ENCODE measurements around the gene SLC50A1. TPM values are rescaled to one million over a fixed set of nuclear protein-coding genes. Genes with fewer than 3 reads are reported as not detected.

SLC50A1 gene
- total and polyA plus RNA-seq, 9 of the 15 experiments (the other 6 are each of a cell fraction or from before 2014, with no cell fraction given), result 46.5 to 132 (median 91.9) TPM

DNA sequence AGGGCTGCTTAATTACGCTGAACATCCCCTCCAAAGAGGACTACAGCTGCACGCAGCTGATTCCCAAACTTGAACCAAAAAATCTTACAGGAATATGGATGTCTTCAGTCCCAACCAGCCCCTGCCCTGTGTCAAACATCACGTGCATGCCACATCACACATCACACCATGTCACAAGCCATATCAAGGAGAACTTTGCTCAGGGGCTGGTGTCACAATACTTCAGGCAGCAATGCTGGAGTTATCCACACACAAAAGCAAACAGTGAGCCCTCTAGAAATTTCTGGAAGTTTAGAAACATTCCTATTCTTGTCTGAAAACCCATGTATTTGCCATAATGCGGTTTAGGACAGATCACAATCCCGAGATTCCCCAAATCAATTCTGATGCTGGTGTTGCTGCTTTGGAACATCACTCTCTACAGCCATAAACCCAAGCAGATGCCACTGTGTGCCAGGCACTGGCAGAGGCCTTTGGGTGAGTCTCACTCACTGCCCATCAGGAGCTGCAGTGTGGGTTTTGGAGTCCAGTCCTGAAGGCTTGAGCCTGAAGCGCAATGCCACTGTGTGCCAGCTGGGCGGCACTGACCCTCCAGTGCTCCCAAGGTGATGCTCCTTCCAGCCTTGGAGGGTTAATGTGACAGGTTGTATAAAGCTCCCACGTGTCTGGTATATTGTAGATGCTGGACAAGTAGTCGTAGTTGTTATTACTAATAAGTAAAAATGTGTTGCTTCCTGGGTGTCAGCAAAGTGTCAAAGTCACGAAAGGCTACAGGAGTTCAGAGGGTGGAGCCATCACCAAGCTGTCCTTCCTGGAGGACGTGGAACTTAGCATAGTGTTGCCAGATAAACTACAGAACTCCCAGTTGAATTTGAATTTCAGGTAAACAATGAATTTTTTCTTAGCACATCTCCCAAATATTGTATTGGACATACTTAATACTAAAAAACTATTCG is 28.1 kb upstream of the SLC50A1 start:
- H3K27me3 ChIP-seq (ENCODE audit: control insufficient read depth in 2 of 2, insufficient read depth in 2 of 2, low read length in 2 of 2), result no peaks in the 10 kb centered on the region
- no peak for FAIRE-seq
- ChIA-PET POLR2A (interaction anchor here (1.0 to 1.6 kb wide), 4 partner anchors 8 to 86 kb away, joined by 3 to 6 read pairs (median 4); no protein-coding TSS in a partner anchor), CTCF (ENCODE audit: low intra/inter-chr PET ratio) (no interaction called here)
- no peak overlapping the region for H2AFZ ChIP-seq (ENCODE audit: low read depth, low read length)
- in situ Hi-C loops (cut with MboI), result no loop called here
- 17% methylated on average over 11 of the region's 12 CpGs for WGBS (ENCODE audit: insufficient coverage, low coverage, missing lambda C conversion rate)
- no peak for TF ChIP-seq ZNF263 (CRISPR knock-in tag; IDR thresholded peaks at IDR 0.05; ENCODE audit: borderline replicate concordance)
- TF ChIP-seq ZNF507 (tag; conservative IDR thresholded peaks at IDR 0.05), result no peak
- TF ChIP-seq MED1 (CRISPR knock-in tag; IDR thresholded peaks at IDR 0.05; ENCODE audit: borderline replicate concordance), result no peak
- no peak for TF ChIP-seq JUNB (CRISPR knock-in tag; conservative IDR thresholded peaks at IDR 0.05)
- TF ChIP-seq KHSRP (IDR thresholded peaks at IDR 0.05), result no peak
- TF ChIP-seq HDAC2 (IDR thresholded peaks at IDR 0.05), result no peak
- TF ChIP-seq ZNF778 (CRISPR knock-in tag; IDR thresholded peaks at IDR 0.05), result no peak
- TF ChIP-seq, protein P1, sequence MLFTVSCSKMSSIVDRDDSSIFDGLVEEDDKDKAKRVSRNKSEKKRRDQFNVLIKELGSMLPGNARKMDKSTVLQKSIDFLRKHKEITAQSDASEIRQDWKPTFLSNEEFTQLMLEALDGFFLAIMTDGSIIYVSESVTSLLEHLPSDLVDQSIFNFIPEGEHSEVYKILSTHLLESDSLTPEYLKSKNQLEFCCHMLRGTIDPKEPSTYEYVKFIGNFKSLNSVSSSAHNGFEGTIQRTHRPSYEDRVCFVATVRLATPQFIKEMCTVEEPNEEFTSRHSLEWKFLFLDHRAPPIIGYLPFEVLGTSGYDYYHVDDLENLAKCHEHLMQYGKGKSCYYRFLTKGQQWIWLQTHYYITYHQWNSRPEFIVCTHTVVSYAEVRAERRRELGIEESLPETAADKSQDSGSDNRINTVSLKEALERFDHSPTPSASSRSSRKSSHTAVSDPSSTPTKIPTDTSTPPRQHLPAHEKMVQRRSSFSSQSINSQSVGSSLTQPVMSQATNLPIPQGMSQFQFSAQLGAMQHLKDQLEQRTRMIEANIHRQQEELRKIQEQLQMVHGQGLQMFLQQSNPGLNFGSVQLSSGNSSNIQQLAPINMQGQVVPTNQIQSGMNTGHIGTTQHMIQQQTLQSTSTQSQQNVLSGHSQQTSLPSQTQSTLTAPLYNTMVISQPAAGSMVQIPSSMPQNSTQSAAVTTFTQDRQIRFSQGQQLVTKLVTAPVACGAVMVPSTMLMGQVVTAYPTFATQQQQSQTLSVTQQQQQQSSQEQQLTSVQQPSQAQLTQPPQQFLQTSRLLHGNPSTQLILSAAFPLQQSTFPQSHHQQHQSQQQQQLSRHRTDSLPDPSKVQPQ (CRISPR knock-in tag; IDR thresholded peaks at IDR 0.05; ENCODE audit: borderline replicate concordance), result no peak
- TF ChIP-seq XRCC5 (IDR thresholded peaks at IDR 0.05; ENCODE audit: low read depth, low read length), result no peak
- no peak for TF ChIP-seq CREBBP (IDR thresholded peaks at IDR 0.05; ENCODE audit: low read depth, low read length)
- no peak for TF ChIP-seq SRSF1 (IDR thresholded peaks at IDR 0.05; ENCODE audit: low read depth, low read length)
- TF ChIP-seq, protein P2, sequence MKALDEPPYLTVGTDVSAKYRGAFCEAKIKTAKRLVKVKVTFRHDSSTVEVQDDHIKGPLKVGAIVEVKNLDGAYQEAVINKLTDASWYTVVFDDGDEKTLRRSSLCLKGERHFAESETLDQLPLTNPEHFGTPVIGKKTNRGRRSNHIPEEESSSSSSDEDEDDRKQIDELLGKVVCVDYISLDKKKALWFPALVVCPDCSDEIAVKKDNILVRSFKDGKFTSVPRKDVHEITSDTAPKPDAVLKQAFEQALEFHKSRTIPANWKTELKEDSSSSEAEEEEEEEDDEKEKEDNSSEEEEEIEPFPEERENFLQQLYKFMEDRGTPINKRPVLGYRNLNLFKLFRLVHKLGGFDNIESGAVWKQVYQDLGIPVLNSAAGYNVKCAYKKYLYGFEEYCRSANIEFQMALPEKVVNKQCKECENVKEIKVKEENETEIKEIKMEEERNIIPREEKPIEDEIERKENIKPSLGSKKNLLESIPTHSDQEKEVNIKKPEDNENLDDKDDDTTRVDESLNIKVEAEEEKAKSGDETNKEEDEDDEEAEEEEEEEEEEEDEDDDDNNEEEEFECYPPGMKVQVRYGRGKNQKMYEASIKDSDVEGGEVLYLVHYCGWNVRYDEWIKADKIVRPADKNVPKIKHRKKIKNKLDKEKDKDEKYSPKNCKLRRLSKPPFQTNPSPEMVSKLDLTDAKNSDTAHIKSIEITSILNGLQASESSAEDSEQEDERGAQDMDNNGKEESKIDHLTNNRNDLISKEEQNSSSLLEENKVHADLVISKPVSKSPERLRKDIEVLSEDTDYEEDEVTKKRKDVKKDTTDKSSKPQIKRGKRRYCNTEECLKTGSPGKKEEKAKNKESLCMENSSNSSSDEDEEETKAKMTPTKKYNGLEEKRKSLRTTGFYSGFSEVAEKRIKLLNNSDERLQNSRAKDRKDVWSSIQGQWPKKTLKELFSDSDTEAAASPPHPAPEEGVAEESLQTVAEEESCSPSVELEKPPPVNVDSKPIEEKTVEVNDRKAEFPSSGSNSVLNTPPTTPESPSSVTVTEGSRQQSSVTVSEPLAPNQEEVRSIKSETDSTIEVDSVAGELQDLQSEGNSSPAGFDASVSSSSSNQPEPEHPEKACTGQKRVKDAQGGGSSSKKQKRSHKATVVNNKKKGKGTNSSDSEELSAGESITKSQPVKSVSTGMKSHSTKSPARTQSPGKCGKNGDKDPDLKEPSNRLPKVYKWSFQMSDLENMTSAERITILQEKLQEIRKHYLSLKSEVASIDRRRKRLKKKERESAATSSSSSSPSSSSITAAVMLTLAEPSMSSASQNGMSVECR (CRISPR knock-in tag; IDR thresholded peaks at IDR 0.05), result no peak
- TF ChIP-seq, protein P3, sequence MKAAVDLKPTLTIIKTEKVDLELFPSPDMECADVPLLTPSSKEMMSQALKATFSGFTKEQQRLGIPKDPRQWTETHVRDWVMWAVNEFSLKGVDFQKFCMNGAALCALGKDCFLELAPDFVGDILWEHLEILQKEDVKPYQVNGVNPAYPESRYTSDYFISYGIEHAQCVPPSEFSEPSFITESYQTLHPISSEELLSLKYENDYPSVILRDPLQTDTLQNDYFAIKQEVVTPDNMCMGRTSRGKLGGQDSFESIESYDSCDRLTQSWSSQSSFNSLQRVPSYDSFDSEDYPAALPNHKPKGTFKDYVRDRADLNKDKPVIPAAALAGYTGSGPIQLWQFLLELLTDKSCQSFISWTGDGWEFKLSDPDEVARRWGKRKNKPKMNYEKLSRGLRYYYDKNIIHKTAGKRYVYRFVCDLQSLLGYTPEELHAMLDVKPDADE (conservative IDR thresholded peaks at IDR 0.05; ENCODE audit: control insufficient read depth, low read depth, low read length), result no peak
- H3K4me1 ChIP-seq (replicated peaks in 1 of 2; ENCODE audit: control insufficient read depth in 2 of 2, insufficient read depth in 2 of 2, low read length in 2 of 2), result peaks cover 12 to 13% of the 10 kb centered on the region in 2 experiments; a peak in 4 of 5 replicates
- no peak overlapping the region for H3K4me3 ChIP-seq
- no peak overlapping the region for H3K9ac ChIP-seq (ENCODE audit: insufficient read depth in 1 of 2, low read depth in 2 of 2, low read length in 2 of 2)
- H3K79me2 ChIP-seq (ENCODE audit: control insufficient read depth, insufficient read depth, low read length), result no peaks in the 10 kb centered on the region
- H3K9me1 ChIP-seq (ENCODE audit: control insufficient read depth, insufficient read depth, low read length), result no peaks in the 10 kb centered on the region
- no peak for DNase-seq (ENCODE audit: extremely low read depth in 1 of 4, low spot score in 3 of 4)
- H3K4me2 ChIP-seq (ENCODE audit: insufficient read depth, low read length), result no peak overlapping the region
- BruUV-seq (replicated peaks), result no TSS peak
- no peaks in the 10 kb centered on the region for H3K9me3 ChIP-seq (replicated peaks; ENCODE audit: control insufficient read depth, insufficient read depth, low read depth, low read length)
- no peak overlapping the region for H3K27ac ChIP-seq (ENCODE audit: extremely low read depth, low read depth, low read length)
- intact Hi-C loops (cut with micrococcal nuclease), result no loop called here
- no peaks in the 10 kb centered on the region for H3K36me3 ChIP-seq (ENCODE audit: control insufficient read depth, insufficient read depth, low read length)
- no peak for ATAC-seq
- no peaks in the 10 kb centered on the region for H4K20me1 ChIP-seq (replicated peaks; ENCODE audit: control insufficient read depth, insufficient read depth, low read length)

All from K562 (cell line).